Measurements from ENCODE around the gene NTM.

NTM gene

GRCh38 chr11:131840545-131840944 lies 470.1 kb downstream of the NTM start:
- DNase-seq, result no peak

DNA sequence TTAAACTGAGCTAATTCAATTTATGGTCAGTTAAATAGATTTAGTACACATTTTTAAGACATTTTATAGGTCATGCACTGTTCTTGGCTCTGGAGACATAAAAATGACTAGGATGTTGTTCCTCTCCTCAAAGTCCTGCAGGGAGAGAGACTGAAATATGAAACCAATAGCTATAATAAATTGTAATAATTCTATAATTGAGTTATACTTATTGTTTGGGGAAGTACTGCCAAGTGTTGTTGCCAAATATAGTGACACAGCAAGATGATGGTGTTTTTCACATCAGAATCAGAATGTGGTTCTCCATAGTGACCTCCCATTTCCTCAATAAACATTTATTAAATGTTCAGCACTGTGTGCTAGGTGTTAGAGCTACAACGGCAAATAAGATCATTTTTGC lies 470.6 kb downstream of the NTM start:
- no peak for DNase-seq

DNA sequence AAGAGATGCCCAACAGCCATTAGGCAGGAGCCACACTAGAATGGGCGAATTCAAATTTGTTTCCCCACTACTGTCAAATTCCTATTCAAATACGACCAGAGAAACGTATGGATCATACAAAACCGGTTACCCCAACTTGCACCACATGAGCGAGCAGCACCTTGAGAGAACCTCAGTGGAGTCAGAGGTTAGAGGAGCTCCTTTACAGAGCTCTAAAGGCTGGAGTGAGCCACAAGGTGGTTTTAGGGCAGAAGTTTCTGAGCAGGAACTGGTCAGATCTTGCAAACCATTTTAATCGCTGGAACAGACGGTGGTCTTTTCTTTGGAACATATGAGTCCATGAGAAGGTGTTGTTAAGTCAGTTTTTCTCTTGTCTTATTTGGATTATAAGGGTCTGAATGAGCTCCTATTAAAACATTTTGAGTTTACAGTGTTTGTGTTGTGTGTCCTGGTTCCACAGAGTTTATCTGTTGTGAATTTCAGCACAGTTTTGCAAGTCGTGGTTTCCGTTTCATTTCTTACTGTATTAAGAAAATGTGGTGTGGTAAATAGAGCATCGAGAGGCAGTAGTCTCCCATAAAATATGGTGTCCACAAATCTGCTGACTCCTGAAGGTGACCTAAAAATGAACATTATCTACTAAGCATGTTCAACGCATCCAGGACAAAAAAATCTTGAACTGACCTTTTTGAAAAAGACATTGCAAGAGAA lies 471.7 kb downstream of the NTM start:
- no peak for DNase-seq

GRCh38 chr11:131845255-131845654 lies 474.8 kb downstream of the NTM start:
- DNase-seq, result no peak

GRCh38 chr11:131849485-131849884 lies 479.1 kb downstream of the NTM start:
- DNase-seq, result no peak

DNA sequence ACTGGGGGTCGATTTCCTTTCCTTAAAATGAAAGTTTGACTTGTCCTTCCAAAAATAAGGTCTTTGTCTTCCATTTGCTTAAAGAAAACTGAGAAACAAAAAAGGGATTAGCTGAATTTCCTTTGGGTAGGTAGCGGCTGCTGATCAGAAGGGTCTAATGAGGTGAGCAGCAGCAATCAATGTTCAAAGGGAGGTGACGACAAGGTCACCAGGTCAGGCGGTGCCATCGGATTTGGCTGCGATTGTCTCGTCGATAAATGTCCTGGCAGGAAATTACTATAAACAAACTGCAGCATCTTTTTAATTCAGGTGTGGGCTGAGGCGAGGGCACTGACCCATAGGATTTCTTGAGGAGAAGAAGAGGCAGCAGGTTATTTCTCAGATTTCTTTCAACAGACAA lies 480.1 kb downstream of the NTM start:
- no peak for DNase-seq

DNA sequence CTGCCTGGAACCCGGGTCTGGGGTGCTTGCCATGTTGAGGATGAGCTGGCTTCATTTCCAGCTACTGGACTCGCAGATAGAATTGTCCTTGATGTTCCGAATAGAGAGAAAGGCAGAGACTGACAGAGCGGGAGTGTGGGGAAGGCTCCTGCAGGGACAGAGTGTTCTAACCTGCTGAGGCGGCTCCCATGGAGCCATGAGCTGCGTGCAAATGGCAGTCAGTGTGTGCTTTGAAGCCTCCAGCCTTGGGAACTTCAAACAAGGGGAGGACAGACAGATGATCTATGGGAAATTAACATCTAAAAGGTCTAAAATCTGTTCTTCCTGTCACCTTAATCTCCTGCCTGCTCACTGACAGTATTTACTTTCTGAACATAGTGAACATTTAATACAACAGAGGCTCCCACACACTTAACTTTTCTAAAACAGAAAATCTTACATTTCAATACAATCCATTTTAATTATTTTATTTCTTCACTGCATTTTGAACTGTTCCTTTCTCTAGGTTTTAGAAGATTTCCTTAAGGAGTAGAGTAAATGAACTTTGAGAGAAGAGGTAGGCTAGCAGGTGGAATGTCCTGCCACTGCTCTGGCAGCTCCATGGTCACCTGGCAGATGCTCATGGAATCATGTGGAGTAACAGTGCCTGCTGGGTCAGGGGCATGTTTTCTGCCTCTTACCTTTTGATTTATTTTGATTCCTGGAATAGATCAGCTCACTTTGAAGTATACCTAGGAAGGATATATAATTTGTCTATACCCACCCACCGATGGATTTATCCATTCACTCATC lies 481.7 kb downstream of the NTM start:
- DNase-seq, result no peak

DNA sequence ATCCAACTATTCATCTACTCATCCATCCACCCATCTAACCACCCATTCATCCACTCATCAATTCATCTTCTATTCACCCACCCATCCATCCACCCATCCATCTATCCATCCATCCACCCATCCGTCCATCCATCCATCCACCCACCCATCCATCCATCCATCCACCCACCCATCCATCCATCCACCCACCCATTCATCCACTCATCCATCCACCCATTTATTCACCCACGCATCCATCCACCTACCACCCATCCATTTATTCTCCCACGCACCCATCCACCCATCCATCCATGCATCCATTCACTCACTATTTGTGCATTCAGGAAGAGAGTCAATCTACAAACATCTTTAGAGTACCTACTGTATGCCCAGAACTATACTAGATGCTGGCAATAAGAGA lies 482.3 kb downstream of the NTM start:
- DNase-seq, result no peak

DNA sequence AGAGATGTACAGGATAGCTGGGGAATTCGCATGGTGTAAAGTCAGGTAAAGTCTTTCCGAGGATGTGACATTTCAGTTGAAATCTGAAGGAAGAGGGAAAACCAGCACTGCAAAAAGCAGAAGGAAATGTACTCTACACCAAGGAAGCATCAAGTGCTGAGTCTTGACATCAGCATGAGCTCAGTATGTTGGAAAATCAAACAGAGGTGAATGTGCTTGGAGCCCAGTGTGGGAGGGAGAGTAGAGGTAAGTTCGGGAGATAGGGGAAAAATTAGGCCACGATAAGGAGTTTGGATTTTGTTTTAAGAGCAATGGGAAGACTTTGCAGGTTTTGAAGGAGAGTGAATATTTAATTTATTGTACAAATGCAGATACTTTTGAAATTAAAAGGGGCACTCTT lies 484.0 kb downstream of the NTM start:
- DNase-seq, result no peak

GRCh38 chr11:131855320-131855719 lies 484.9 kb downstream of the NTM start:
- no peak for DNase-seq

DNA sequence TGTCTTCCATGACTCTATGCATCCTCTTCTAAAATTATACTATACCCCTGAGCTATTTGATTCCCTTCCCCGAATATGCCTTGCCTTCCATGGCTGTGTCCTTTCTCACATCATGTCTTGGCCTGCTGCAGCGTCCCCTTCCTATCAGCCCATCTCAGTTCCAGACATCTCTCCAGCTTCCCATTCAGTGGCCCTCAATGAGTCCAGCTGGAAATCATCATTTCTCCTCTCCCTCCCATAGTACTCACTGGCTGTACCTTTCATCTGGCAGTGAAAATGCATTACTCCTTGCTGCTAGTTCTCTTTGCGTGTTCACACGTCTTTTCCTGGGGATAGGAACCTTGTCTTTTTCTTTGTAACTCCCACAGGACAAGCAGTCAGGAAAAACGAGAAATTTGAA lies 486.8 kb downstream of the NTM start:
- DNase-seq, result no peak

DNA sequence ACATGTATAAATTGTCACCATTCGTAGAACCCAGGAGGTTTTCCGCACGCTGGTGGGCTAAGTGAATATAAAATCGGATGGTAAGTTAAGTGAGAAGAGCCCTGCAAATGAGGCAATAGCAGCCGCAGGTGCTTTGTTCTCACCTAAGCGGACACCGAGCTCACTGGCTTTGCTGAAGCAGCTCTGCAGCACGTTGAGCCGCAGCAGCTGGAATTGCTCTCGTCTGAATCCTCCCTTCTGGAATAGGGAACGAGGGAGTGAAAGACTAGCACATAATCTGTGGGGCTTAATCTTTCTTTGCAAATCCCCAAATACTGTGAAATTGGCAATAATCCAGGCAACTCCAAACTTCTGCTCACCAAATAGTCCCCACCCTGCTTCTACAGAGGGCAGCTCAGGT lies 488.1 kb downstream of the NTM start:
- DNase-seq, result no peak

DNA sequence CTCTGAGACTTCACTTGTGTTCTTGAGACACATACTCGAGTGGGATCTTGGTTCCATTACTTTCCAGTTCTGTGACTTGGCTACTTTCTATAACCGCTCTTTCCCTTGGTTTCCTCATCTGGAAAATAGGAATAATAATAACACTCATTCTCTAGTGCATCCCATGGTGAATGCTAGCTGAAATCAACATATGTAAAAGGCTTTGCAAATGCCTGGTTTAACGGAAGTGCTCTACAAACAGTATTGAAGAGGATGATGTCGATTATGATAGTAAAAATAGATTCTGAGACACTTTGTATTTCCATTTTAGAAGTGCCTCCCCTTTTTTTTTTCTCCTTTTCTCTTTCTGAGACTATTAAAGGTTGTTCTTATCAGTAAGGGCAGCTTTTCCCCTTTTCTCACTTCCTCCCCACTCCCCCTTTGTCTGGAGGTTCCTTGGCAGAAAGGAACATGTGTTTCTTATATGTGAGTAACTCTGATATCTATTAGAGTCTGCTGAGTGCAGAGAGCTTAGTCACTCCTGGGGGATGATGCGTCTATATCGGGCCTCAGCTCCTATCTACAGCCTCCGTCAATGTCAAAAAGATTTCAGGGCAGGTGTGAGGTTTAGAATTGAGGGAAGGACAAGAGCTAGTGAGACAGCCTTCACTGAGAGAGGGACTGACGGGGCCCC lies 489.3 kb downstream of the NTM start:
- DNase-seq, result no peak

DNA sequence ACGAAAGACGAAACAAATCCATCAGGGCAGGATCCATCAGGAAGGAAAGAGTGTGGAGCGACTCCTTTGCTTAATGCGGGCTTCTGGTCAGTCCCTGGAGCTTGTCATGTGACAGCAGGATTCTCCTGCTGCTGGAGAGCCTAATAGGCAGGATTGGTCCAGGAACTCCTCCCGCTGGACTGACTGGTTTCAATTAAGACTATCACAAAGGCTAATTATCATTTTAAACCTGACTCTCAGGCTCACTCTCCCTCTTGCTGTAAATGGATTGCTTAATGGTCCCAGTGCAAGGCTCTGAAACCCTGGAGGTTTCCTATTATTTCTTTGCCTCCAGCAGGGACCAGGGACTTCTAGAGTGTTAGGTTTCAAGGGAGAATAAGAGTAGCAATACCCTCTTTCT lies 493.8 kb downstream of the NTM start:
- no peak for DNase-seq

GRCh38 chr11:131865860-131866259 lies 495.4 kb downstream of the NTM start:
- DNase-seq, result no peak

DNA sequence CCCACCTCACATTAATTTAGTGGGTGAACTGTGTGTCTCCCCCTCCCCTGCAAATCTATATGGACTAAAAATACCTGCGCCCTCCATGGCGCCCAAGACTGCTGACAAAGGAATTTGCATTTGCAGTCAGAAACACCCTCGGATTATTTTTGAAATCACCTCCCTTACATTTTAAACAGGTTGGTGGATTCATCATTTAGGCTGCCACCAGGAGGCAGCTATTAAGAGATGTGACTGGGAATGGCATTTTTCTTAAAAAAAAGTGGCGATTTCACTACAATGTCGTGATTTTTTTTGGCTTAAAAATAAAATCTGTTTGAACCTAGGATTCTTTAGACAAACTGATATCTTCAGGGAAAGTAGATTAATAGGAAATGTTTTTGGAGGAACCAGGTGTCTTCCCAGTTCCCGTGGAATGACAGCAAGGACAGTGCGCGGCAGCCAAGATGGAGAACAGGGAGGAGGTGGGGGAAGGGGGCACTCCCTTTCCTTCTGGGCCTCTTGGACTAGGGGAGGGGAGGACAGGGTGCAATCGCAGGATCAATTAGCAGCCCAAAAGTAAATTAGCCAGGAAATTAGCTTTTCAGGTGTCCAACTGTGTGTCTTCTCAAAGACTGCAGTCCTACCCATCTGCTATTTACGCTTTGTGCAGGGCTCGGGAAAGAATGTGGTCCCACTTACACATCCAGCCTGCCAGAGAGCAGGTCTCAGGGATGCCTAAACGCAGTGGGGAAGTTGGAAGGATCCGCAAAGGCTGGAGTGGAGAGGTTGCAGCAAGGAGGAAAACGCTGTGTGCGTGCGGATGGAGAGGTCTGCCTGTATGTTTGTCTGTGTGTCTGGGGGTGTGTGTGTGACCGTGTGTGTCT lies 496.4 kb downstream of the NTM start:
- DNase-seq, result no peak

- DNase-seq, result no peak
These were observed 497.2 kb downstream of the NTM start for GRCh38 chr11:131867457-131868257.

GRCh38 chr11:131868629-131869507 lies 498.5 kb downstream of the NTM start:
- DNase-seq, result no peak

DNA sequence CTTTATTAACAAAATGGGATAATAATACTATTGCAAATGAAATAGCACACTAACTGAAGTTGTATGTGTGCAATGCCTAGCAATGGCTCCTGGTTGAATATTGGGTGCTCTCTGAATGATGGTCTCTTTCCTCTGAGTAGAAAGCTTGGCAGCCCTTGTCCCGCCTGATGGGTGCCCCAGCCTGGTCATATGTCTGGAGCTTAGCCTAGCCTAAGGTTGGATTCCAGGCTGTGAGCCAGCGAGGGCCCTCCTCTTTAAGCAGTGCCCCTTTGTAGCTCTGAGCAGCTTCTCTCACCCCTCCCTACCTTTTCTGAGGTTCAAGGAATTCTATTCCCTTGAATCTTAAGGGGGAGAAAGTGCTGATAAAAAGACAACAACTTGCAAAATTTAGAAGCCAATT lies 499.9 kb downstream of the NTM start:
- no peak for DNase-seq

DNA sequence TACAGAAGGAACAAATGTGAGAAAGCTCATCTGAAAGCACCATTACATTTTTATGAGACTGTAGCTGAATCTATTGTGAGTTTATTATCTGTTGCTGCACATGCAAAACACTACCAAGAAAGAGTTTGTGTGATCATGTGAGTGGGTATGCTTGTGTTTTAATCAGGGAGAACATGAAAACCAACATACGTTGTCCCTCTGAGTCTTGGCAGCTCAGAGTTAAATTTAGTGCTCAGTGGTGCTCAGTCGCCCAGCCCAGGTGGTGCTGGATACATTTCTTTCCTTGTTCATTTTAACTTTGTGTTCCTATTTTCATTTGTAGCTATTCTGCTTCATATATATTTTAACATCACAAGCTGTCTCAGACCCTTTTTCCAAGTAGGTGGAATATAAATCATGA lies 500.6 kb downstream of the NTM start:
- no peak for DNase-seq

DNA sequence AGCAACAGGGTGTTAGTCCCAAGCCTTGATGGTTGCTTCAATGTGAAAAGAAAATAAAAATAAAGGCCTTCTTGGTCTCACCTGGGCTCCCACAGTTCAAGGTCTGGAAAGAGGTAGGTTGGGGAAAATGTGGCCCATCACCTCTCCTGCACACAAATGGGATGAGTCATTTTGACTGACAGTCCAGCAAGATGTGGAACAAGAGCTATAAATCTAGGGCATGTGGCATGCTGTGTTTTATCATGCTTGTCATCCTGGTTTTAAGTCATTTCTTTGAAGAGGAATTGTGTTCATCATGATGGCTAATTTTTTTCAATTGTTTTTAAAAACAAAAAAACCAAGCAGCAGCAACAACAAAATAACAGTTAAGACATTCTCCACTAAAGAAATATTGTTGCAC lies 503.7 kb downstream of the NTM start:
- no peak for DNase-seq

Measured in T-helper 9 cell (primary cell).